Activated T-cell treated with anti-CD3 and anti-CD28 coated beads, Interleukin-2, amount 50 U/mL, for 4 hours (primary cell): ENCODE measurements around the gene AQP5. TPM values are rescaled to one million over a fixed set of nuclear protein-coding genes. Genes with fewer than 3 reads are reported as not detected.

Experiments
- ATAC-seq, 2 donors: fragments of 200-7000 bp; cut with Tn5 transposase; one replicate each; pipeline ENCODE4 v1.10.0; 2021
- DNase-seq: peaks from one replicate; pipeline ENCODE4 v3.0.0-alpha.2; 2020
- H3K27me3 Mint-ChIP-seq: one replicate; pipeline ENCODE4 v1.8.0; 2021; ENCODE audit warnings: low read depth, mixed read lengths
- H3K36me3 Mint-ChIP-seq: one replicate; pipeline ENCODE4 v1.8.0; 2022; ENCODE audit warnings: mixed read lengths; ENCODE audit not compliant: insufficient read depth
- H3K4me1 Mint-ChIP-seq: one replicate; pipeline ENCODE4 v1.8.0; 2021; ENCODE audit warnings: low read depth, mixed read lengths
- H3K4me3 Mint-ChIP-seq: one replicate; pipeline ENCODE4 v1.8.0; 2021; ENCODE audit warnings: mild to moderate bottlenecking, moderate library complexity, mixed read lengths
- H3K9me3 Mint-ChIP-seq: one replicate; pipeline ENCODE4 v1.8.0; 2021; ENCODE audit warnings: mixed read lengths
- total RNA-seq, 3 donors: library from RNA; stranded (reverse); gene quantifications; one replicate each; pipeline ENCODE4 v1.2.1, GENCODE V29; 2021

Gene AQP5
- total RNA-seq, 3 donors from 2014 or later: not detected

GRCh38 chr12:49960474-49961110 is 1.1 kb upstream of the AQP5 start:
- Mint-ChIP-seq H3K9me3 (no peaks in the 10 kb centered on the region), H3K36me3 (no peaks in the 10 kb centered on the region), H3K4me1 (peaks cover 5% of the 10 kb centered on the region), H3K27me3 (peaks cover 86% of the 10 kb centered on the region), H3K4me3 (peak overlapping the region; percentile 29)
- ATAC-seq (no peak), DNase-seq (no peak)

- ATAC-seq (no peak), DNase-seq (no peak)
- no peak overlapping the region for H3K4me3 Mint-ChIP-seq
- peaks cover 84% of the 10 kb centered on the region for H3K27me3 Mint-ChIP-seq
- H3K9me3 Mint-ChIP-seq: no peaks in the 10 kb centered on the region
- H3K4me1 Mint-ChIP-seq: peaks cover 8% of the 10 kb centered on the region
- no peaks in the 10 kb centered on the region for H3K36me3 Mint-ChIP-seq
These were observed 507 bp downstream of the AQP5 start for GRCh38 chr12:49961993-49962764.

GRCh38 chr12:49962861-49963765 is 1.4 kb downstream of the AQP5 start:
- Mint-ChIP-seq H3K9me3 (no peaks in the 10 kb centered on the region), H3K27me3 (peaks cover 79% of the 10 kb centered on the region), H3K4me3 (no peak overlapping the region), H3K36me3 (no peaks in the 10 kb centered on the region), H3K4me1 (peaks cover 11% of the 10 kb centered on the region)
- no peak for ATAC-seq
- no peak for DNase-seq

GRCh38 chr12:49963976-49964815 is 2.5 kb downstream of the AQP5 start:
- Mint-ChIP-seq H3K36me3 (no peaks in the 10 kb centered on the region), H3K4me1 (peaks cover 11% of the 10 kb centered on the region), H3K9me3 (no peaks in the 10 kb centered on the region), H3K4me3 (no peak overlapping the region), H3K27me3 (peaks cover 70% of the 10 kb centered on the region)
- ATAC-seq: no peak
- no peak for DNase-seq

- H3K36me3 Mint-ChIP-seq: no peaks in the 10 kb centered on the region
- H3K4me1 Mint-ChIP-seq: peaks cover 11% of the 10 kb centered on the region
- H3K27me3 Mint-ChIP-seq: peaks cover 63% of the 10 kb centered on the region
- ATAC-seq (no peak), DNase-seq (no peak)
- H3K9me3 Mint-ChIP-seq: no peaks in the 10 kb centered on the region
- no peak overlapping the region for H3K4me3 Mint-ChIP-seq
These were observed 3.4 kb downstream of the AQP5 start for GRCh38 chr12:49964849-49965624.

GRCh38 chr12:49965836-49966235 is 4.2 kb downstream of the AQP5 start:
- no peaks in the 10 kb centered on the region for H3K9me3 Mint-ChIP-seq
- H3K27me3 Mint-ChIP-seq: peaks cover 55% of the 10 kb centered on the region
- DNase-seq: no peak
- H3K4me3 Mint-ChIP-seq: no peak overlapping the region
- H3K4me1 Mint-ChIP-seq: peaks cover 6% of the 10 kb centered on the region
- ATAC-seq: no peak
- H3K36me3 Mint-ChIP-seq: no peaks in the 10 kb centered on the region

- H3K36me3 Mint-ChIP-seq: no peaks in the 10 kb centered on the region
- no peak overlapping the region for H3K4me3 Mint-ChIP-seq
- H3K9me3 Mint-ChIP-seq: no peaks in the 10 kb centered on the region
- H3K27me3 Mint-ChIP-seq: peaks cover 53% of the 10 kb centered on the region
- ATAC-seq (no peak), DNase-seq (no peak)
- peaks cover 6% of the 10 kb centered on the region for H3K4me1 Mint-ChIP-seq
These were observed 4.9 kb downstream of the AQP5 start for GRCh38 chr12:49966511-49967041.

GRCh38 chr12:49967042-49967776 is 5.5 kb downstream of the AQP5 start:
- H3K9me3 Mint-ChIP-seq: no peaks in the 10 kb centered on the region
- peak overlapping the region; percentile 73 for H3K4me3 Mint-ChIP-seq
- ATAC-seq: peak; percentile 88 to 90
- peak; percentile 95 for DNase-seq
- H3K27me3 Mint-ChIP-seq: peaks cover 49% of the 10 kb centered on the region
- peaks cover 6% of the 10 kb centered on the region for H3K4me1 Mint-ChIP-seq
- H3K36me3 Mint-ChIP-seq: no peaks in the 10 kb centered on the region

GRCh38 chr12:49967777-49968250 is 6.1 kb downstream of the AQP5 start:
- Mint-ChIP-seq H3K4me3 (peak overlapping the region; percentile 43), H3K27me3 (peaks cover 43% of the 10 kb centered on the region), H3K36me3 (no peaks in the 10 kb centered on the region), H3K9me3 (no peaks in the 10 kb centered on the region), H3K4me1 (peaks cover 6% of the 10 kb centered on the region)
- ATAC-seq (peak; percentile 17 to 23), DNase-seq (no peak)

- ATAC-seq: no peak
- DNase-seq: no peak
- no peaks in the 10 kb centered on the region for H3K36me3 Mint-ChIP-seq
- H3K4me1 Mint-ChIP-seq: peaks cover 6% of the 10 kb centered on the region
- H3K27me3 Mint-ChIP-seq: peaks cover 37% of the 10 kb centered on the region
- no peaks in the 10 kb centered on the region for H3K9me3 Mint-ChIP-seq
- no peak overlapping the region for H3K4me3 Mint-ChIP-seq
These were observed 6.8 kb downstream of the AQP5 start for GRCh38 chr12:49968471-49968870.

GRCh38 chr12:49969027-49969426 is 7.4 kb downstream of the AQP5 start:
- Mint-ChIP-seq H3K4me3 (no peak overlapping the region), H3K36me3 (no peaks in the 10 kb centered on the region), H3K9me3 (no peaks in the 10 kb centered on the region), H3K4me1 (peaks cover 6% of the 10 kb centered on the region), H3K27me3 (peaks cover 31% of the 10 kb centered on the region)
- ATAC-seq (no peak), DNase-seq (no peak)

GRCh38 chr12:49969651-49970429 is 8.2 kb downstream of the AQP5 start:
- DNase-seq: no peak
- Mint-ChIP-seq H3K36me3 (no peaks in the 10 kb centered on the region), H3K27me3 (peaks cover 24% of the 10 kb centered on the region), H3K4me3 (no peak overlapping the region), H3K4me1 (peaks cover 6% of the 10 kb centered on the region), H3K9me3 (no peaks in the 10 kb centered on the region)
- no peak for ATAC-seq
